H1 (cell line): ENCODE measurements around the gene ZNF385C. TPM values are rescaled to one million over a fixed set of nuclear protein-coding genes. Genes with fewer than 3 reads are reported as not detected.

Experiments
- ASH2L ChIP-seq: fragments of 200-600, 300-600 bp; sonication (generic); IDR thresholded peaks from one replicate; pipeline ENCODE4 v1.7.1; 2017; ENCODE audit warnings: low read length
- CHD1 ChIP-seq: IDR thresholded peaks from 2 replicates; pipeline ENCODE4 v1.6.1; 2012; ENCODE audit warnings: low read depth, low read length, improper control_type of control experiment
- EGR1 ChIP-seq: IDR thresholded peaks from 2 replicates; pipeline ENCODE4 v1.6.1; 2011; ENCODE audit warnings: low read depth, low read length, borderline replicate concordance
- EZH2 ChIP-seq: fragments of 200-600 bp; sonication (generic); IDR thresholded peaks from 2 replicates; pipeline ENCODE4 v1.7.1; 2012; ENCODE audit warnings: low read depth, mild to moderate bottlenecking, moderate library complexity, low read length, inconsistent platforms; ENCODE audit not compliant: severe bottlenecking
- KDM5A ChIP-seq: fragments of 200-600 bp; IDR thresholded peaks from 2 replicates; pipeline ENCODE4 v1.7.1; 2012; ENCODE audit warnings: mild to moderate bottlenecking, low read length, inconsistent platforms, mixed read lengths
- MAFK ChIP-seq: IDR thresholded peaks from 2 replicates; pipeline ENCODE4 v1.6.1; 2012; ENCODE audit warnings: low read depth, mild to moderate bottlenecking, improper control_type of control experiment, low read length
- RAD21 ChIP-seq, 2 experiments: IDR thresholded peaks in 1 of 2; conservative IDR thresholded peaks in 1 of 2; 2 replicates each; pipeline ENCODE4 v1.6.1; 2011; ENCODE audit warnings: low read depth in 2 of 2, low read length in 2 of 2, improper control_type of control experiment in 1 of 2, inconsistent platforms in 1 of 2, mild to moderate bottlenecking in 1 of 2, moderate library complexity in 1 of 2
- SIRT6 ChIP-seq: IDR thresholded peaks from one replicate; pipeline ENCODE4 v1.7.1; 2012; ENCODE audit warnings: low read length, inconsistent platforms
- TEAD4 ChIP-seq: IDR thresholded peaks from 2 replicates; pipeline ENCODE4 v1.6.1; 2012; ENCODE audit warnings: low read depth, low read length, inconsistent platforms, mixed read lengths
- polyA plus RNA-seq, 7 experiments: library from polyadenylated mRNA; depleted of rRNA in 3 of 7; stranded (reverse) in 5 of 7; unstranded in 2 of 7; fragments of >200 nt in 5 of 7; fragments of 200-250 nt in 2 of 7; gene quantifications; 1 replicate in 5 of 7; 2 replicates in 1 of 7; 4 replicates in 1 of 7; pipeline versions ENCODE4 v1.2.1 to v1.2.3, GENCODE V29; 2011 to 2013; ENCODE audit warnings: missing spikeins in 2 of 7, mixed read lengths in 2 of 7
- total RNA-seq: library from RNA; stranded (reverse); fragmentation: NEBNext Ultra II Directional; extraction: Animal tissue kit (Norgen Biotek cat#: 25700); gene quantifications from 2 replicates; pipeline ENCODE4 v1.2.1, GENCODE V29; 2021
- TF ChIP-seq, protein P1 (sequence below): fragments of 300-600 bp; sonication (generic); IDR thresholded peaks from 2 replicates; pipeline ENCODE4 v1.7.1; 2012; ENCODE audit warnings: low read length, moderate library complexity, mild to moderate bottlenecking, inconsistent platforms; ENCODE audit not compliant: insufficient replicate concordance

ZNF385C gene
- total and polyA plus RNA-seq, 2 of the 8 experiments (the other 6 are each of a cell fraction or from before 2014, with no cell fraction given) = 3.9 to 6.1 TPM

DNA sequence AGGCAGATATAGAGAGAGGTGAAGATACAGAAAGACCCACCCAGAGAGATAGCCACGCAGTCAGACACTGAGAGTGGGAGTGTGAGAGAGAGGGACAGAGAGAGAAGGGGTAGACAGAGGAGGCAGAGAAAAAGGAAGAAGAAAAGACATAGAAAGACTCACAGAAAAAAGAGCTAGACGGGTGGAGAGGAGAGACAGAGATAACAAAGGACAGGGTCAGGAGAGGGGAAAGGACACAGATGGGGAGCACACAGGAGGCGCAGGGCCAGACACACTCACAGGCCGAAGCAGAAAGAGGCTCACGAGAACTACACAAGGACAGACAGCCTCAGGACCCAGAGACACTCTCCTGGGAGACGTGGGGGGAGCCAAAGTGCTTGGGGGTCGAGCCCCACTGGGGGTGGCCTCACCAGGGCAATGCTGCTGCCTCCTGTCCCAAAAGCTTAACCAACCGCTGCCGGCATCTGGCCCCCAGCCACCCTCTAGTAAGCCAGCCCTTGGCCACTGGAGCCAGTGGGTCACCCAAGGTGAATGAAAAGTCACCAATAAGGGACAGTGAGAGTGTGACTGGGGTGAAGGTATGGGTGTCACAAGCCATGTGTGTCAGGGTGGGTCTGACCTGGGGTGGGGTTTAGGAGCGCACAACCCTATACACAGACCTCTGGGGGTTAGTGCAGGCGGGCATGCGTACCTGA is 3.8 kb downstream of the ZNF385C start (continued):
- TF ChIP-seq, protein P1, sequence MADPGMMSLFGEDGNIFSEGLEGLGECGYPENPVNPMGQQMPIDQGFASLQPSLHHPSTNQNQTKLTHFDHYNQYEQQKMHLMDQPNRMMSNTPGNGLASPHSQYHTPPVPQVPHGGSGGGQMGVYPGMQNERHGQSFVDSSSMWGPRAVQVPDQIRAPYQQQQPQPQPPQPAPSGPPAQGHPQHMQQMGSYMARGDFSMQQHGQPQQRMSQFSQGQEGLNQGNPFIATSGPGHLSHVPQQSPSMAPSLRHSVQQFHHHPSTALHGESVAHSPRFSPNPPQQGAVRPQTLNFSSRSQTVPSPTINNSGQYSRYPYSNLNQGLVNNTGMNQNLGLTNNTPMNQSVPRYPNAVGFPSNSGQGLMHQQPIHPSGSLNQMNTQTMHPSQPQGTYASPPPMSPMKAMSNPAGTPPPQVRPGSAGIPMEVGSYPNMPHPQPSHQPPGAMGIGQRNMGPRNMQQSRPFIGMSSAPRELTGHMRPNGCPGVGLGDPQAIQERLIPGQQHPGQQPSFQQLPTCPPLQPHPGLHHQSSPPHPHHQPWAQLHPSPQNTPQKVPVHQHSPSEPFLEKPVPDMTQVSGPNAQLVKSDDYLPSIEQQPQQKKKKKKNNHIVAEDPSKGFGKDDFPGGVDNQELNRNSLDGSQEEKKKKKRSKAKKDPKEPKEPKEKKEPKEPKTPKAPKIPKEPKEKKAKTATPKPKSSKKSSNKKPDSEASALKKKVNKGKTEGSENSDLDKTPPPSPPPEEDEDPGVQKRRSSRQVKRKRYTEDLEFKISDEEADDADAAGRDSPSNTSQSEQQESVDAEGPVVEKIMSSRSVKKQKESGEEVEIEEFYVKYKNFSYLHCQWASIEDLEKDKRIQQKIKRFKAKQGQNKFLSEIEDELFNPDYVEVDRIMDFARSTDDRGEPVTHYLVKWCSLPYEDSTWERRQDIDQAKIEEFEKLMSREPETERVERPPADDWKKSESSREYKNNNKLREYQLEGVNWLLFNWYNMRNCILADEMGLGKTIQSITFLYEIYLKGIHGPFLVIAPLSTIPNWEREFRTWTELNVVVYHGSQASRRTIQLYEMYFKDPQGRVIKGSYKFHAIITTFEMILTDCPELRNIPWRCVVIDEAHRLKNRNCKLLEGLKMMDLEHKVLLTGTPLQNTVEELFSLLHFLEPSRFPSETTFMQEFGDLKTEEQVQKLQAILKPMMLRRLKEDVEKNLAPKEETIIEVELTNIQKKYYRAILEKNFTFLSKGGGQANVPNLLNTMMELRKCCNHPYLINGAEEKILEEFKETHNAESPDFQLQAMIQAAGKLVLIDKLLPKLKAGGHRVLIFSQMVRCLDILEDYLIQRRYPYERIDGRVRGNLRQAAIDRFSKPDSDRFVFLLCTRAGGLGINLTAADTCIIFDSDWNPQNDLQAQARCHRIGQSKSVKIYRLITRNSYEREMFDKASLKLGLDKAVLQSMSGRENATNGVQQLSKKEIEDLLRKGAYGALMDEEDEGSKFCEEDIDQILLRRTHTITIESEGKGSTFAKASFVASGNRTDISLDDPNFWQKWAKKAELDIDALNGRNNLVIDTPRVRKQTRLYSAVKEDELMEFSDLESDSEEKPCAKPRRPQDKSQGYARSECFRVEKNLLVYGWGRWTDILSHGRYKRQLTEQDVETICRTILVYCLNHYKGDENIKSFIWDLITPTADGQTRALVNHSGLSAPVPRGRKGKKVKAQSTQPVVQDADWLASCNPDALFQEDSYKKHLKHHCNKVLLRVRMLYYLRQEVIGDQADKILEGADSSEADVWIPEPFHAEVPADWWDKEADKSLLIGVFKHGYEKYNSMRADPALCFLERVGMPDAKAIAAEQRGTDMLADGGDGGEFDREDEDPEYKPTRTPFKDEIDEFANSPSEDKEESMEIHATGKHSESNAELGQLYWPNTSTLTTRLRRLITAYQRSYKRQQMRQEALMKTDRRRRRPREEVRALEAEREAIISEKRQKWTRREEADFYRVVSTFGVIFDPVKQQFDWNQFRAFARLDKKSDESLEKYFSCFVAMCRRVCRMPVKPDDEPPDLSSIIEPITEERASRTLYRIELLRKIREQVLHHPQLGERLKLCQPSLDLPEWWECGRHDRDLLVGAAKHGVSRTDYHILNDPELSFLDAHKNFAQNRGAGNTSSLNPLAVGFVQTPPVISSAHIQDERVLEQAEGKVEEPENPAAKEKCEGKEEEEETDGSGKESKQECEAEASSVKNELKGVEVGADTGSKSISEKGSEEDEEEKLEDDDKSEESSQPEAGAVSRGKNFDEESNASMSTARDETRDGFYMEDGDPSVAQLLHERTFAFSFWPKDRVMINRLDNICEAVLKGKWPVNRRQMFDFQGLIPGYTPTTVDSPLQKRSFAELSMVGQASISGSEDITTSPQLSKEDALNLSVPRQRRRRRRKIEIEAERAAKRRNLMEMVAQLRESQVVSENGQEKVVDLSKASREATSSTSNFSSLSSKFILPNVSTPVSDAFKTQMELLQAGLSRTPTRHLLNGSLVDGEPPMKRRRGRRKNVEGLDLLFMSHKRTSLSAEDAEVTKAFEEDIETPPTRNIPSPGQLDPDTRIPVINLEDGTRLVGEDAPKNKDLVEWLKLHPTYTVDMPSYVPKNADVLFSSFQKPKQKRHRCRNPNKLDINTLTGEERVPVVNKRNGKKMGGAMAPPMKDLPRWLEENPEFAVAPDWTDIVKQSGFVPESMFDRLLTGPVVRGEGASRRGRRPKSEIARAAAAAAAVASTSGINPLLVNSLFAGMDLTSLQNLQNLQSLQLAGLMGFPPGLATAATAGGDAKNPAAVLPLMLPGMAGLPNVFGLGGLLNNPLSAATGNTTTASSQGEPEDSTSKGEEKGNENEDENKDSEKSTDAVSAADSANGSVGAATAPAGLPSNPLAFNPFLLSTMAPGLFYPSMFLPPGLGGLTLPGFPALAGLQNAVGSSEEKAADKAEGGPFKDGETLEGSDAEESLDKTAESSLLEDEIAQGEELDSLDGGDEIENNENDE = no peak
- TF ChIP-seq SIRT6 (no peak), KDM5A (no peak), TEAD4 (no peak), EZH2 (no peak), RAD21 (IDR thresholded peaks at IDR 0.05 in 1 of 2, conservative IDR thresholded peaks at IDR 0.05 in 1 of 2; ENCODE audit: low read depth in 2 of 2, low read length in 2 of 2) (no peak), CHD1 (no peak), ASH2L (no peak), MAFK (no peak), EGR1 (no peak)
